IMR-90 (cell line): Measurements from ENCODE around the gene RNF31.

Source experiments
- MXI1 ChIP-seq: IDR thresholded peaks from 2 replicates; pipeline ENCODE4 v1.6.1; 2012; ENCODE audit warnings: low read depth, mild to moderate bottlenecking, low read length, moderate library complexity, borderline replicate concordance
- NFE2L2 ChIP-seq: fragments of 150-350 bp; IDR thresholded peaks from 2 replicates; pipeline ENCODE4 v1.6.1; 2016; ENCODE audit warnings: low read depth, mild to moderate bottlenecking, low read length
- POLR2A ChIP-seq: IDR thresholded peaks from 2 replicates; pipeline ENCODE4 v1.6.1; 2012; ENCODE audit warnings: mild to moderate bottlenecking, low read depth, low read length
- RAD21 ChIP-seq: IDR thresholded peaks from 2 replicates; pipeline ENCODE4 v1.6.1; 2012; ENCODE audit warnings: low read length, improper control_type of control experiment
- RCOR1 ChIP-seq: IDR thresholded peaks from 2 replicates; pipeline ENCODE4 v1.6.1; 2012; ENCODE audit warnings: mild to moderate bottlenecking, low read length, improper control_type of control experiment; ENCODE audit not compliant: insufficient replicate concordance
- TF ChIP-seq, protein P1 (sequence below): conservative IDR thresholded peaks from 2 replicates; pipeline ENCODE4 v1.5.1; 2012; ENCODE audit warnings: mild to moderate bottlenecking, low read depth, low read length, improper control_type of control experiment

GRCh38 chr14:24115422-24116127 is 31.7 kb upstream of the RNF31 start:
- TF ChIP-seq, protein P1, sequence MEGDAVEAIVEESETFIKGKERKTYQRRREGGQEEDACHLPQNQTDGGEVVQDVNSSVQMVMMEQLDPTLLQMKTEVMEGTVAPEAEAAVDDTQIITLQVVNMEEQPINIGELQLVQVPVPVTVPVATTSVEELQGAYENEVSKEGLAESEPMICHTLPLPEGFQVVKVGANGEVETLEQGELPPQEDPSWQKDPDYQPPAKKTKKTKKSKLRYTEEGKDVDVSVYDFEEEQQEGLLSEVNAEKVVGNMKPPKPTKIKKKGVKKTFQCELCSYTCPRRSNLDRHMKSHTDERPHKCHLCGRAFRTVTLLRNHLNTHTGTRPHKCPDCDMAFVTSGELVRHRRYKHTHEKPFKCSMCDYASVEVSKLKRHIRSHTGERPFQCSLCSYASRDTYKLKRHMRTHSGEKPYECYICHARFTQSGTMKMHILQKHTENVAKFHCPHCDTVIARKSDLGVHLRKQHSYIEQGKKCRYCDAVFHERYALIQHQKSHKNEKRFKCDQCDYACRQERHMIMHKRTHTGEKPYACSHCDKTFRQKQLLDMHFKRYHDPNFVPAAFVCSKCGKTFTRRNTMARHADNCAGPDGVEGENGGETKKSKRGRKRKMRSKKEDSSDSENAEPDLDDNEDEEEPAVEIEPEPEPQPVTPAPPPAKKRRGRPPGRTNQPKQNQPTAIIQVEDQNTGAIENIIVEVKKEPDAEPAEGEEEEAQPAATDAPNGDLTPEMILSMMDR: no peak
- TF ChIP-seq NFE2L2 (no peak), POLR2A (no peak), RCOR1 (no peak), RAD21 (no peak), MXI1 (no peak)
